ENCODE results near the gene POU2F3.

- TF ChIP-seq CTCF (IDR thresholded peaks at IDR 0.05; ENCODE audit: low read length) (no peak), EZH2 (optimal IDR thresholded peaks at IDR 0.05; ENCODE audit: low read depth, low read length) (no peak)
Observed at GRCh38 chr11:120267319-120267718, 27.4 kb downstream of the POU2F3 start.
